ENCODE measurements around the gene FSD1L.

DNA sequence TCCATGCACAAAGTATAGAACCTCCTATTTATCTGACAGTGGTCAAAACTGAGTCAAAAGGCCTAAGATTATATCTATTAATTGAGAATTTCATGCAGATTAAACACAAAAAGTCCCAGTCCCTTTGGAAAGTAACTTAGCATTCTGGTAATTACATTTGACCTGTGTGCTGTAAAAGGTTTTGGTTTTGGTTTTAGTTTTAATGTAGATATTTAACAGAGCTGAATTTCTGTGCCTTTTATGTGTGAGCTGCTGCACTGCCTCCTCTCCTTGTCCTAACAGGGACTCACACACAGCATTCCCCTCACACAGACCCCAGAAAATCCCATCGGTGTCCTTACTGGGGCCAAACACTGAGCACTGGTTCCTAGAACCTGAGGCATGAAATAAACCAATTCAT lies 31.0 kb upstream of the FSD1L start:
- no peak for TF ChIP-seq POLR2A (IDR thresholded peaks at IDR 0.05)
- no peak for TF ChIP-seq CTCF (IDR thresholded peaks at IDR 0.05)

All from Peyer's patch (tissue), 4 donors.